Neutrophil (primary cell): Measurements from ENCODE around the gene LTBP4.

Source experiments
- H3K27ac ChIP-seq: fragments of 200-600 bp; sonication (generic); 2 replicates; pipeline ENCODE4 v1.5.1; 2016; ENCODE audit warnings: mild to moderate bottlenecking, moderate library complexity
- H3K27me3 ChIP-seq: fragments of 200-600 bp; sonication (generic); 2 replicates; pipeline ENCODE4 v1.6.0; 2016; ENCODE audit warnings: mild to moderate bottlenecking
- H3K36me3 ChIP-seq: fragments of 200-600 bp; sonication (generic); 2 replicates; pipeline ENCODE4 v1.5.1; 2017
- H3K4me1 ChIP-seq, 2 experiments: fragments of 200-600 bp in 1 of 2; sonication (generic) in 1 of 2; 1 replicate in 1 of 2; 2 replicates in 1 of 2; pipeline versions ENCODE4 v1.5.1 to v1.6.1; 2013 to 2016; ENCODE audit warnings: low read depth in 1 of 2, low read length in 1 of 2, mild to moderate bottlenecking in 1 of 2, moderate library complexity in 1 of 2; ENCODE audit not compliant: control insufficient read depth in 1 of 2, insufficient read depth in 1 of 2
- H3K4me3 ChIP-seq, 2 experiments: fragments of 200-600 bp in 1 of 2; sonication (generic) in 1 of 2; 1 replicate in 1 of 2; 2 replicates in 1 of 2; pipeline ENCODE4 v1.5.1; 2013 to 2016; ENCODE audit warnings: low read depth in 1 of 2, low read length in 1 of 2, mild to moderate bottlenecking in 1 of 2, moderate library complexity in 1 of 2
- H3K9me3 ChIP-seq: fragments of 200-600 bp; sonication (generic); 2 replicates; pipeline ENCODE4 v1.5.1; 2016
- CTCF ChIP-seq: fragments of 200-600 bp; sonication (generic); IDR thresholded peaks from 2 replicates; pipeline ENCODE4 v1.5.1; 2016; ENCODE audit warnings: antibody characterized with exemption

Gene LTBP4

GRCh38 chr19:40667602-40668001 lies 66.4 kb downstream of the LTBP4 start:
- H3K4me1 ChIP-seq = peaks cover 9 to 11% of the 10 kb centered on the region in 2 experiments
- no peak overlapping the region for H3K27ac ChIP-seq
- no peak for TF ChIP-seq CTCF
- peaks cover 44% of the 10 kb centered on the region for H3K36me3 ChIP-seq
- H3K27me3 ChIP-seq = peaks cover 29% of the 10 kb centered on the region
- H3K4me3 ChIP-seq = no peak overlapping the region
- H3K9me3 ChIP-seq = no peaks in the 10 kb centered on the region

GRCh38 chr19:40668991-40669614 lies 67.9 kb downstream of the LTBP4 start:
- peaks cover 58% of the 10 kb centered on the region for H3K36me3 ChIP-seq

GRCh38 chr19:40671404-40671803 lies 70.2 kb downstream of the LTBP4 start:
- Histone ChIP-seq H3K4me3 (no peak overlapping the region), H3K9me3 (no peaks in the 10 kb centered on the region), H3K27ac (no peak overlapping the region), H3K27me3 (no peaks in the 10 kb centered on the region), H3K36me3 (peaks cover 58% of the 10 kb centered on the region), H3K4me1 (no peaks in the 10 kb centered on the region)
- no peak for TF ChIP-seq CTCF

More at GRCh38 chr19:40668991-40669614, 67.9 kb downstream of the LTBP4 start:
- no peak overlapping the region for H3K4me3 ChIP-seq
- no peaks in the 10 kb centered on the region for H3K9me3 ChIP-seq
- no peaks in the 10 kb centered on the region for H3K4me1 ChIP-seq
- no peak for TF ChIP-seq CTCF
- peaks cover 16% of the 10 kb centered on the region for H3K27me3 ChIP-seq
- H3K27ac ChIP-seq = no peak overlapping the region

GRCh38 chr19:40672038-40672437 lies 70.9 kb downstream of the LTBP4 start:
- H3K9me3 ChIP-seq = no peaks in the 10 kb centered on the region
- TF ChIP-seq CTCF = no peak
- H3K27ac ChIP-seq = no peak overlapping the region
- H3K4me3 ChIP-seq = no peak overlapping the region
- no peaks in the 10 kb centered on the region for H3K27me3 ChIP-seq
- H3K36me3 ChIP-seq = peaks cover 57% of the 10 kb centered on the region
- no peaks in the 10 kb centered on the region for H3K4me1 ChIP-seq

GRCh38 chr19:40672573-40673299 lies 71.6 kb downstream of the LTBP4 start:
- Histone ChIP-seq H3K4me3 (no peak overlapping the region), H3K27me3 (no peaks in the 10 kb centered on the region), H3K4me1 (no peaks in the 10 kb centered on the region), H3K36me3 (peaks cover 57% of the 10 kb centered on the region), H3K9me3 (no peaks in the 10 kb centered on the region), H3K27ac (no peak overlapping the region)
- no peak for TF ChIP-seq CTCF
